KOPT-K1 (cell line): ENCODE results near the gene HOXB9.

ENCODE experiments used
- H3K27ac ChIP-seq: fragments of 200-600 bp; sonication (generic); 2 replicates; pipeline ENCODE4 v1.5.1; 2016; ENCODE audit warnings: antibody characterized with exemption, mild to moderate bottlenecking, low read depth, low read length; ENCODE audit not compliant: poor library complexity, severe bottlenecking
- H3K36me3 ChIP-seq: fragments of 200-600 bp; sonication (generic); 2 replicates; pipeline ENCODE4 v1.5.1; 2017; ENCODE audit warnings: antibody characterized with exemption, mild to moderate bottlenecking, low read length, moderate library complexity; ENCODE audit not compliant: insufficient read depth
- H3K9me3 ChIP-seq: fragments of 200-600 bp; sonication (generic); 2 replicates; pipeline ENCODE4 v1.5.1; 2017; ENCODE audit warnings: antibody characterized with exemption, low read length, mild to moderate bottlenecking; ENCODE audit not compliant: insufficient read depth, poor library complexity, severe bottlenecking

The HOXB9 gene

DNA sequence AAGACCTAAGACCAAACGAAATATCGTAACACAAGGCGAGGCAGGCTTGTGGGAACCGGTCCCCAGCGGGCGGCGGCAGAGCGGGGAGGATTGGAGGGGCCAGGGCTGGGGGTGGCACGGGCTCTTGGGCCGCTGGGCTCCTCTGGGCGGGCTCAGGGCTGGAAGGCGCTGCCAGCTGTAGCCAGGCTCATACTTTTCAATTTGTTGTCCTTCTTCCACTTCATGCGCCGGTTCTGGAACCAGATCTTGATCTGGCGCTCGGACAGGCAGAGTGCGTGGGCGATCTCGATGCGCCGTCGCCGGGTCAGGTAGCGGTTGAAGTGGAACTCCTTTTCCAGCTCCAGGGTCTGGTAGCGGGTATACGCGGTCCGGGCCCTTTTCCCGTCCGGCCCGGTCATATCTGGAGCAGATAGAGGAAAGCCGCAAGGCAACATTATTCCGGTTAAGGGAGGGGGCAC is 34.1 kb downstream of the HOXB9 start:
- no peak overlapping the region for H3K27ac ChIP-seq
- H3K36me3 ChIP-seq, result no peaks in the 10 kb centered on the region
- H3K9me3 ChIP-seq, result no peaks in the 10 kb centered on the region

DNA sequence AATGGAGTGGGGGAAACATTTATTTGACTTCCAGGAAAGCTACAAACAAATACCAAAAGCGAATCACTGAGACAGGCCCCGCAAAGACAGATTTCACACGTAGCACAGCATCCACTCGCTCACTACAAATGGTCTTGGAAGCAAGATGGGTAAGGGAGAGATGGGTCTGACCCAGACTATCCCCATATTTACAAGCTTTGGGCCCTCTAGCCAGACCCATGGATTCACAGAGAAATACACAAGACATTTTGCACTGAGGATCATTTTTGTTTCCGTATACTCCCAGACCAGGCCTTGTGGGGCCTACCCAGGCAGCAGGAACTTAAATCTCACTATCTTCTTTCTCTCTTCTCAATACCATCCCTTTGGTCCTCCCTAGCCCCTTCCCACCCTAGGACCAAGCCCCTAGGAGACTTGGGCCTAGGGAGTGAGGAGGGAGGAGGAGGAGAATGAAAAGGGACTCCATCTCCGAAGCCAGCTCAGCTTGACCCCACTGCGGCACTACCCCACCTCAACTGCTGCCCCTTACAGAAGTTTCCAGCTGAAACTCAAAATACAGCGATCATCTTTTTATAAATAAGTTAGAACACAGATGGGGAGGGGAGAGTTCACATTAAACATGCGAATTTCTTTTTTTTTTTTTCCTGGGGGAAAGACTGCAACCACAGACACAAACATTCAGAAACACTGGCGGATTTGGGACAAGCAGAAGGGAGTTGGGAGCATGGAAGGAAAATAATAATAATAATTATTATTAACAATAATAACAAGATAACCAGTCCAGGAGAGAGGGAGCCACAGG is 34.7 kb downstream of the HOXB9 start:
- Histone ChIP-seq H3K9me3 (no peaks in the 10 kb centered on the region), H3K27ac (no peak overlapping the region), H3K36me3 (no peaks in the 10 kb centered on the region)

DNA sequence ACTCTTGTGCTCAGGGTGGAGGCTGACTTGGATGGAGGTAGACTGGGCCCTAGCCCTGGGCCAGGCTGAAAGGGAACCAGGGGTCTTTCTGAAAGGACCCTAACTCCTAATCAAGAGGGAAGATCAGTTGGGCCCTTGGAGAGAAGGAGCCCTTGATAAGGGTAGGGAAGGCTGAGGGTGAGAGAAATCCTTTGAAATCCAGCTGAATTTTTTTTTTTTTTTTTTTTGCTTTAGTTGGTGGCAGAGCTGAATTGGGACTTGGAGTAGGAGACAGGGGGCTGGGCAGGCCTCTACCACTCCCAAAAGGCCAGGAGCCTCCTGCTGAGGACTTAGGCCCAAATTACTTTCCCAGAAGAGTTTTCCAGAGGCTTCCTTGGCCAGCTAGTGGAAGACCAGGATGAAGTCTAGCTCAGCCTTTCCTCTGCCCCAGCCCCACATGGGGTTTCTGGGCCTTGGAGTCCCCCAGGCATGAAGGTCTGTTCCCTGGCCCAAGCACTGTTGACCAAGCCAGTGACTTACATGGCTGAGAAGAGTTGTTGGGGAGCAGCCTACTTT is 35.5 kb downstream of the HOXB9 start:
- no peaks in the 10 kb centered on the region for H3K36me3 ChIP-seq
- no peak overlapping the region for H3K27ac ChIP-seq
- no peaks in the 10 kb centered on the region for H3K9me3 ChIP-seq

DNA sequence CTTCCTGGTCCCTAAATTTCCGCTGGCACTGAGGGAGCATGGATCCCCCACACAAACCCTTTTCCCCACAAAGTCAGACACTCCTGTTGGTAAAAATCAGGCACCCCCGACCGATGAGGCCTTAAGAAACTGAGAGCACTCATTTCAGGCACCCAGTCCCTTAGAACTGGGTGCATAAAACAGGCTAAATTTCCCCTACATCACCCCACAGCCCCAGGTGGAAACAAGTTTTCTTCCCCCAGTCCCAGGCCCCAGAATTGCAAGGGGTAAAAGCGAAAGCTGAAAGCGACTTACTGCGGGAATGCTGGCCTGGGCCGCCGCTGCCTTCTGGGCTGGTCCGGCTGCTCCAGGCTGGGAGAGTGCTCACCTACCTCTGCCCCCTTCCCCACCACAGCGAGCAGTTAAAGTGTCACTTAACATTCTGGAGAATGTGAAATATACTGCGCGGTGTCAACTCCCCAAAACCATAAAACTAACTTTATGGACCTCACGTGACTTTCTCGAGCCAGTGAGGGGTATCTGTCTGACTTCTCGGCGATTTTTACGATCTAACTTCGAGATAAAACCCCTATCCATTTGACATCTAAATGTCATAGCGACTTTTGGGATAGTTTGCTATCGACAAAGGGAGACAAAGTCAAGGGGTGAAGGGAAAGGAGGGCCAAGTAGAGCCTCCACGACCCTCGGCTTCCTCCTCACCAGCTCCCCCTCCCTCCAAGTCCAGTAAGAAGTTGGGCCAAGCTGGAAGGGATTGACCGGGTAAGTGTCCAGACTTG is 36.1 kb downstream of the HOXB9 start, which contains the start of gene HOXB3:
HOXB3 (minus strand) TSS at position 411 of the 776 bp plus-strand sequence. CDS start 37,767 bp downstream, outside the sequence.
- Histone ChIP-seq H3K36me3 (no peaks in the 10 kb centered on the region), H3K9me3 (no peaks in the 10 kb centered on the region), H3K27ac (no peak within 1 kb of the TSS)

GRCh38 chr17:48589060-48589830 is 36.9 kb downstream of the HOXB9 start:
- Histone ChIP-seq H3K9me3 (no peaks in the 10 kb centered on the region), H3K36me3 (no peaks in the 10 kb centered on the region), H3K27ac (no peak overlapping the region)

- no peak overlapping the region for H3K27ac ChIP-seq
- no peaks in the 10 kb centered on the region for H3K36me3 ChIP-seq
- no peaks in the 10 kb centered on the region for H3K9me3 ChIP-seq
These were observed 37.6 kb downstream of the HOXB9 start for GRCh38 chr17:48588528-48588927.

DNA sequence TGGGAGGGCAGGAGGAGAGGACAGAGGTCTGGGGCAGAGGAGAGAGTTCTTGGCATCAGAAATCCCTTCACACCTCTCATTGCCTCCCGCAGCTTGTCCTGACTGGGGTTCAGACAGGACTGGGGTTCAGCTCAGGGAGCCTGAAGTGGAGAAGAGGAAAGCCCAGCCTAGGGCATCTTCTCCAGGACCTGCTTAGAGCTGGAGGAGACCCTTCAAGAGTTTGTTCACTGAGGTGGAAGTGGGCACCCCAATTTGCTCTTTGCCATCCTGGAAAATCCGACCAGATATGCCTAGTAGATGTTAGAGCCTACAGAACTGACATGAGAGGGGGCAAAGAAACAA is 38.1 kb downstream of the HOXB9 start:
- no peak overlapping the region for H3K27ac ChIP-seq
- H3K36me3 ChIP-seq, result no peaks in the 10 kb centered on the region
- no peaks in the 10 kb centered on the region for H3K9me3 ChIP-seq

GRCh38 chr17:48587276-48588073 is 38.7 kb downstream of the HOXB9 start:
- Histone ChIP-seq H3K36me3 (no peaks in the 10 kb centered on the region), H3K9me3 (no peaks in the 10 kb centered on the region), H3K27ac (no peak overlapping the region)

DNA sequence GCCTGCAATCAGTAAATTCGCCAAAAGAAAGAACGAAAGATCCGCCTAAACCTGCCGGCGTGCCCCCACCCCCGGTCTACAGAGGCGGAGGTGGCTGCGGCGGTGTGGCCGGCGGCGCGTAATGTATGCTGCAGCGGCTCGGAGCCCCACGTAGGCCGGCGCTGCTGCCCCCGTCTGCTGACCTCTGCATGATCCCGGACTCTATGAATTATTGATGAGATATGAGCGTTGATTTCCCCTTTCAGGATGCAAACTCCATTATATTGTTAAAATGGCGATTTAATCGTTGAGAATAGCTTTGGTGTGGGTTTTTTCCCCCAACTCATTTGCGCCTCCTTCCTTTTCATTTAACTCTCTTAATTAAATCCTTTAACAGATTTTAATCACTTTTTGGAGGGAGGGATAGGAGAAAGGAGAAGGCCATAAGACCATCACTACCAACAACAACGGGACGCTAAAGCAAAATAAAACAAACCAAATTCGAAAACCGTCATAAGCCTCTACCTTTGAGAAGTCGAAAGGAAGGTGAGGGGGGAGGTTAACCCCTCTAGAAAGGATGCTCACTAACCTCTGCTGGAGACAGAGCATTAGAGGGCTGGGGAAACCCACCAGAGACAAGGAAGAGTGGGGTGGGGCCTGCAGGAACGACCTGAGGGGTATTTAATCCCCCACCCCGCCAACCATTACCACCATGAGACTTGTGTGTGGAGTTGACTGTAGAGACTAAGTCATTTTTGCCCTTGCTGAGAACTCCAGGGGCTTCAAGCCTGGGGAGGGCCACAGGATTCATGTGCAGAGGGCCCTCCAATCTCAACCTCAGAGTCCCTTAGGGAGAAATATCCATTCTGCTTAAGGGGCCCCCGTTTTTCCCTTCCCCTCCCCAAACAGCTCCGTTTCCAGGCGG is 39.6 kb downstream of the HOXB9 start:
- no peak overlapping the region for H3K27ac ChIP-seq
- no peaks in the 10 kb centered on the region for H3K9me3 ChIP-seq
- no peaks in the 10 kb centered on the region for H3K36me3 ChIP-seq

DNA sequence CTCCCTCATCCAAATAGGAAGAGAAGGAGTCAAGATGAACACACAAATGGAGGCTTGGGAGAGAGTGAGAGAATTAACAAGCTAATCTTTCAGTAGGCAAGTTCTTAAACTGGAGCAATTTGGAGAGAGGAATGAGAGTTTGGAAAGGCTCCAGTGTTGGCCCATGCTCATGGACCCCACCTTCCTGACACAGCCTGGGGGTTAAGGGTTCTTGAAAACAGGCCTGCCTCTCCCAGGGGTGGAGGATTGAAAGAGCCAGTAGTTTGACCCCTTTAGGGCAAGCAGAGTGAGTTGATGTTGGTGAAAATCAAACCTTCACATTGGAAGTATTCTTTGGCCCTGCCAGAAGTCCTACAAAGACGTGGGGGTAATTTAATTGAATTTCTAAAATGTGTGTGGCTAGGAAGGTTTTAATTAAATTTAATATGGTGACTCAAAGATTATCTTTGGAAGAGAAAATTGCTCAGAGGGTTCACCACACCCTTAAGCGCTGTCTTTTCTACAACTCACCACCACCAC is 41.9 kb downstream of the HOXB9 start:
- Histone ChIP-seq H3K27ac (no peak overlapping the region), H3K9me3 (no peaks in the 10 kb centered on the region), H3K36me3 (no peaks in the 10 kb centered on the region)

DNA sequence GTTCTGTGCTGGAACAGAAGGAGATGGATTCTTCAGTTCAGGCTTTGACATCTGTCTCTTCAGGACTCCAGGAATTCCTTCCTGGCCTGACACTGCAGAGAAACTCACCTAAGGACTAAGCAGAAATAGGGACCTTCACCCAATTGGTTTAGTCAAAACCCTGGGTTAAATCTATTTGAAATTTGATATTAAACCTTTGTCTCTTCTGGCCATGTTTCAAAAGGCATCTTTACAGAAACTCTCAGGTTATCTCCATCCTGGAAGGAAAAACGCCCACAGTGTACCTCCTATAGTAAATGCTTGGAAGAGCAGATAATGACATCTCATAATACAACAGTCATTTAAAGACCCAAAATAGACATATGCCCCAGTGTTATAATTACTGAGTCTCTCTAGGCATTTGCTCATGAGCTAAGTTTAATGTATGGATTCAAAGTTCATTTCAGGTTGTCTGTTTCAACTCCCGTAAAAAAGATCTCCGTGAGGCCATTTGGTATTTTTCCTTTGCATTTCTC is 42.4 kb downstream of the HOXB9 start:
- H3K27ac ChIP-seq, result no peak overlapping the region
- no peaks in the 10 kb centered on the region for H3K36me3 ChIP-seq
- H3K9me3 ChIP-seq, result no peaks in the 10 kb centered on the region

DNA sequence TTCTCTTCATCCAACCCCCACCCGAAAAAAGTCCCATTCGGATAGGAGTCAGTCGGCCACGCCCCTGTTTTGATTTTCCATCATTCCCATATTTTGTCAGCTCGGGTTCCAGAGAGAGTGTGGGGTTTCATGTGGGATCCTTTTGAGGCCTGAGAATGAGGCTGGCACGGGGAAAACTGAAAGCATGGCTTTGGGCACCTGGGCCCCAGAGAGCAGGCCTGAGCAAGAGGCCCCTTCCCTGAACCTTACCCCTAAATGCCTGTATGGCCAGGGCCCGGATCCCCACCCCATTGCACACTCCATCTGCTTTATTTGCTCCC is 43.4 kb downstream of the HOXB9 start:
- Histone ChIP-seq H3K27ac (no peak overlapping the region), H3K9me3 (no peaks in the 10 kb centered on the region), H3K36me3 (no peaks in the 10 kb centered on the region)

GRCh38 chr17:48579760-48580554 is 46.2 kb downstream of the HOXB9 start:
- no peaks in the 10 kb centered on the region for H3K9me3 ChIP-seq
- peaks cover 9% of the 10 kb centered on the region for H3K36me3 ChIP-seq
- no peak overlapping the region for H3K27ac ChIP-seq
